Measurements from ENCODE around the gene TXNDC11.

GRCh38 chr16:11672206-11673090 lies 70.2 kb downstream of the TXNDC11 start:
- TF ChIP-seq CTCF (IDR thresholded peaks at IDR 0.05) (no peak), POLR2A (IDR thresholded peaks at IDR 0.05) (no peak)

Measured in breast epithelium (tissue), 3 donors.